Measurements from ENCODE around the gene BRSK1.
A peak's percentile ranks its signal among the peaks of the same experiment; 100 is the strongest.

The BRSK1 gene

DNA sequence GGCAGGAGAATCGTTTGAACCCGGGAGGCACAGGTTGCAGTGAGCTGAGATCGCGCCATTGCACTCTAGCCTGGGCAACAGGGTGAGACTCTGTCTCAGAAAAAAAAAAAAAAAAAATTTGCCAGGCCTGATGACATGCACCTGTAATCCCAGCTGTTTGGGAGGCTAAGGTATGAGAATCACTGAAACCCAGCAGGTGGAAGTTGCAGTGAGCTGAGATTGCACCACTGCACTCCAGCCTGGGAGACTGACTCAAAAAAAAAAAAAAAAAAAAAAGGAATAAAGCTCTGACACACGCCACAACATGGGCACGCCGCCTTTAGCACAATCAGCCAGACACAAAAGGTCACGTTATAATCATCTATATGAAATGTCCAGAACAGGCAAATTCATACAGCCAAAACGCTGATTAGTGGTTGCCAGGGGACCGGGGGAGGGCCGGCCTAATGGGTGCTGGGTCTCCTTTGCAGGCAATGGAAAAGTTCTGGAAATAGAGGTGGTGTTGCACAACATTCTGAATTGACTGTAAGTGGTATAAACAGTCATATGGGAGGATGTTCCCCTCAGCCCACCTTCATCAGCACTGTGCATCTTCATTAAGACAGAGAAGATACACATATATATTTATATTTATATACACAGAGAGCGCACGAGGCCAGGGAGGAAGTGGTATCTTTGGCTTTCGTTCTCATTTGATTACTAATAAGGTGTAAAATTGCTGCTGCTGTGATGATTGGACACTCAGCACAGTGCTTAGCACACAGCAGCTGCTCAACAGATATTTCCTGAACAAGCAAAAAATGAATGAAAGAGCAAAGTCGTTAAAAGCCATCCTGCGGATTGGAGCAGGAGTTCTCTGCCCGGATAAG, 7.7 kb upstream of the BRSK1 start:
- DNase-seq = no peak

DNA sequence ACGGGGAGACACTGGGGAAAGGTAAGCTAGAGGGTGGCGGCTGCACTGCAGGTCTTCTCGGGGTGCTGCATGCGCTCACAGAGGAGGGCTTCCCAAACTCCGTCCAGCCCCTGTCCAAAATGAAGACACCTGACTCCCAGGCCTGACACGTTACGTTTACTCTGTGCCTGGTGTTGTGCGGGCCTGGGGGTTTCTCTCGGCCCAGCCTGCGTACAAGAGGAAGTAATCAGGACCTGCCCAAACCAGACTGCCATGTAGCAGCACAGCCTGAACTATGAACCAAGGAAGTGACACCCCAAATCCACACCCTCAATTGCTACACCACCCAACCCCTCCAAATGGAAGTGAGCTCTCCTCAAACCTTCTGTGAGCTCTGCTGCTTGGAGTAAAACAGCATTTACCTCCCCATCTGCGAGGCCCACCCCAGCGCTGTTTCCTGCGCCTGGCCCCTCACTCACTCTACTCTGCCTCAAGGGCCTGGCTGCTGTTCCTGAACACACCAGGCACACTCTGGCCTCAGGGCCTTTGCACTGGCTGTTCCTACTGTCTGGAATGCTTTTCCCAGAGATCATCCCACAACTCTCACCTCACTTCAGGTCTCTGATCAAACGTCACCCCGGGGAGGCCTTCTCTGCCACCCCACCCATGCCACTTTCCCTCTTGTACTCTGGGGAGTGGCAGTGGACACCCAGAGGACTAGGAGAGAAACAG, 6.9 kb upstream of the BRSK1 start:
- no peak for DNase-seq

DNA sequence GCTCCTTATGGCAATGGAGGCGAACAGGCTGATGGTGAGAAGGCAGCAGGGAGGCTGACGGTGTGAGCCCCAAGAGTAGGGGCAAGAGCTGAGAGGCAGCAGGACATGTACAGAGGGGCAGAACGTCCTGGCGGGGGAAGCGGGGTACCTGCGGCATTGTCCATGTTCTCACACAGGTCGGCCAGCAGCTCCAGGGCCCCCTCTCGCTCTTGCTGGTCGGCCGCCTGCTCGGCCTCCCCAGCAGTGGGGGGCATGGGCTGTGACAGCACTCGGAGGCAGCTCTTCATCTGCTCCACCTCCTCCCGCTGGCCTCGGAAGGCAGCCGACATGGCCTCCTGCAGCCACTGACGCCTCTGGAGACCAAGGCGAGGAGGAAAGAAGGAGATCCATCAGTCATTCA, 6.3 kb upstream of the BRSK1 start:
- no peak for DNase-seq

DNA sequence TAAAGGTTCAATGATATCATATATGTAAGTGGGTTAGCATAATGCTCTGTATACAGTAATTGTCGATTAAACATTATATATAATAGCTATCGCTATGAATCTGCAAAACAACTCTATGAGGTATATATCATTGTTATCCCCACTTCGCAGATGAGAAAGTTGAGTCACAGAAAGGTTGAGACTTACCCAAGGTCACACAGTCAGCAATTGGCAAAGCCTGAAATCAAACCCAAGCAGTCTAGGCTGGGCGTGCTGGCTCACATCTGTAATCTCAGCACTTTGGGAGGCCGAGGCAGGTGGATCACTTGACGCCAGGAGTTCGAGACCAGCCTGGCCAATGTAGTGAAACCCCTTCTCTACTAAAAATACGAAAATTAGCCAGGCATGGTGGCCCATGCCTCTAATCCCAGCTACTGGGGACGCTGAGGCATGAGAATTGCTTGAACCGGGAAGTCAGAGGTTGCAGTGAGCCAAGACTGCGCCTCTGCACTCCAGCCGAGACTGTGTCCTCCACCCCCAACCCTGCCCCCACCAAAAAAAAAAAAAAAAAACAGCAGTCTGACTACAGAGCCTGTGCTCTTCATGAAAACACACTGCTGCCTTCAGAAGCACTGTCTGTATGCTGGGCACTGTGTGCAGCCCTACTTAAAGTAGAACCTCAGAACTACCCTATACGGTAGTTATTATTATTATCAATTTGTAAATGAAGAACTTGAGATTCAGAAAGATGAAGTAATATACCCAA, 5.2 kb upstream of the BRSK1 start:
- DNase-seq = no peak

DNA sequence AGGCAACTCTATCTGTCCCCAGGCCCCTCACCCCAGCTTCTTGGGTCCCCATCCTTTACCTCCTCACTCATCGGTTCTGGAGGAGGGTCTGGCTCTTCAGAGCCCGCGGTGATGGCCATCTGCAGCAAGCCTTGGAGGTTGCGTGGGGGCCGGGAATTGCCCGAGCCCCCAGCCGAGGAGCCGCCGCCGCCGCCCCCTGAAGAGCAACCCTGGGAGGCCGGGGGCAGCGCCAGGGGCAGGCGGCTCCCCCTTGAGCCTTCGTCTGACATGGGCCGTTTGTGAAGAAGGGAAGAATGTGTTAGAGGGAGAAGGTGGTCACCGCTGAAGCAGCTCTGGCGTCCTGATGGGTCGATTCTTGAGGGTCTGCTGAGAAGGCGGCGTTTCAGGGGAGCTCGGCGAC, 4.5 kb upstream of the BRSK1 start:
- DNase-seq = no peak

DNA sequence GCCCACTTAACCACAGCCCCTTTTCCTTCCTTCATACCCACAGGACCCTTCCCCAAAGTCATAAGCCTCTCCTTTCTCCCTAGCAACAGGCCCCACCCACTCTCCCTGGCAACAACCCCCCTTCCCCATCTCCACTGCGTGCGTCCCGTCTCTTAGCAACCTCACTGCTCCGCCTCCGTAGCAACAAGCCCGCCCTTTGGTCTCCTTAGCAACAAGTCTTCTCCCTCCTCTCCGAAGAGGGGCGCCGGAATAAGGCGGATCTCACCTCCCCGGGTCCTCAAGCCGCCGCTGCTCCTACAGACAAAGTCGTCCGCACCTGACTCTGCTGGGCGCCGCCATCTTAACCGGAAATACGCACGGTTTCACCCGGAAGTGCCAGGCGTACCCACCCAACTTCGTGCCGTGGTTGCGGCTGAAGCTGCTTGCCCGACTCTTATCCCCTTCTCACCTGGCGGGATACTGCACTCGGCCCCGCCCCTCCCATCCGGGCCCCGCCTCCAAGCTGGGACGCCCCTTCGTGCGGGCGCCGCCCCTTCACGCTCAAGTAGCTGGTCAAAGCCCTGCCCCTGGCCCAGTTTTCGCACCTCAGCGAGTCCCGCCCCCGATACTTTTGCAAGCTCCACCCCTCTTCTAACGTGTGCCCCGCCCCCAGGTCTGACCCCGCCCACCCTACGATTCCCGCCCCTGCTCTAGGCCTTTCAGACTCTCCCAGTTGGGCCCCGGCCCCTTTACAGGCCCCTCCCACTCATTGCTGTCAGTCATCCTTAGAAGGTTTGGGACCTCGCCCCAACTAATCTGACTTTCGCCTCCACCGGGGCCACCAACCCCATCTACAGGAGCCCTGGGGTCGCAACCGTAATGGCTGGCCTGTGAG, 3.8 kb upstream of the BRSK1 start, which contains the start of gene HSPBP1:
TSS of gene HSPBP1 (minus strand) at position 341 of the 874 bp plus-strand sequence. CDS start 502 bp downstream, outside the sequence.
- peak; percentile 94 for DNase-seq

DNA sequence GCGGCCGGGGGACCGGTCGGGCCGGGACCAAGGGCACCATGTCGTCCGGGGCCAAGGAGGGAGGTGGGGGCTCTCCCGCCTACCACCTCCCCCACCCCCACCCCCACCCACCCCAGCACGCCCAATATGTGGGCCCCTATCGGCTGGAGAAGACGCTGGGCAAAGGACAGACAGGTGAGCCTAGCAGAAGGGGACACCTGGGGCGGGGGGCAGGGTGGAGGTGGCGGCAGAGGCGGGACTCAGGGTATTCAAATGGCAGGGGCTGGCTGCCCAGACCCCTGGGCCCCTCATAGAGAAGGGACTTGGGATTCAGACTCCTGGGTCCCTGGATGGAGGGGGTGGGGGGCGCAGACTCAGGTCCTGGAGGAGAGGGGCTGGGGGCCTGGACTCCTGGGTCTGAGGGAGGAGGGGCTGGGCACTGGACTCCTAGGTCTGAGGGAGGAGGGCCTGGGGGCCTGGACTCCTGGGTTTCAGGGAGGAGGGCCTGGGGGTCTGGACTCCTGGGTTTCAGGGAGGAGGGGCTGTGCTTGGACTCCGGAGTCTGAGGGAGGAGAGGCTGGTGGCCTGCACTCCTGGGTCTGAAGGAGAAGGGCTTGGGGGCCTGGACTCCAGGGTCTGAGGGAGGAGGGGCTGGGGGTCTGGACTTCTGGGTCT, 735 bp downstream of the BRSK1 start:
- no peak for DNase-seq

DNA sequence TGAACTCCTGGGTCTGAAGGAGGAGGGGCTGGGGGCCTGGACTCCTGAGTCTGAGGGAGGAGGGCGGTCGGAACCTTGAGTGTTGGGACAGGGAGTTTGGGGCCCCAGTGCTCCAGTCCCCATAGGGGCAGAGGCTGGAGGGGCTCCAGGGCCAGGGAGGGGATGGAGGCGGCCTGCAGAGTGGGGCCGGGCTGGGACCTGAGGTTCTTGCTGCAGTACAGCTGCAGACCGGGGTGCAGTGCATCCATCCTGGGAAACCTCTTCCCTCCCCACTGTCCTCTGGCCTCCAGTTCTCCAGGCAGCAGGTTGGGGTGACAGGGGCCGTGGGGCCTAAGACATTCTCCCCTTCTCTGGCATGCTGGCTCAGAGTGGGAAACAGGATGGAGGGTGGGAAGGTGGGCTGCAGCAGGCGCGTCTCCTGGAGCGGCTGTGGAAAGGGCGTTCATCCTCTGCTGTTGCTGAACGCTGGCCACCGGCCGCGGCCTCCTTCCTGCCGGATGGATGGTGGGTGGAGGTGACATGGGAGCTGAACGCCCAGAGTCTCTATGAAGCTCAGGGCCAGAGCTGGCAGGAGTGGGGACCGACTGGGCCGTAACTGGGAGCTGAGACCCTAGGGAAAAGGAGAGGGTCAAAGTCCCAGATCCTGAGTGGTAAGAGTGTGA, 1.6 kb downstream of the BRSK1 start:
- DNase-seq = no peak

DNA sequence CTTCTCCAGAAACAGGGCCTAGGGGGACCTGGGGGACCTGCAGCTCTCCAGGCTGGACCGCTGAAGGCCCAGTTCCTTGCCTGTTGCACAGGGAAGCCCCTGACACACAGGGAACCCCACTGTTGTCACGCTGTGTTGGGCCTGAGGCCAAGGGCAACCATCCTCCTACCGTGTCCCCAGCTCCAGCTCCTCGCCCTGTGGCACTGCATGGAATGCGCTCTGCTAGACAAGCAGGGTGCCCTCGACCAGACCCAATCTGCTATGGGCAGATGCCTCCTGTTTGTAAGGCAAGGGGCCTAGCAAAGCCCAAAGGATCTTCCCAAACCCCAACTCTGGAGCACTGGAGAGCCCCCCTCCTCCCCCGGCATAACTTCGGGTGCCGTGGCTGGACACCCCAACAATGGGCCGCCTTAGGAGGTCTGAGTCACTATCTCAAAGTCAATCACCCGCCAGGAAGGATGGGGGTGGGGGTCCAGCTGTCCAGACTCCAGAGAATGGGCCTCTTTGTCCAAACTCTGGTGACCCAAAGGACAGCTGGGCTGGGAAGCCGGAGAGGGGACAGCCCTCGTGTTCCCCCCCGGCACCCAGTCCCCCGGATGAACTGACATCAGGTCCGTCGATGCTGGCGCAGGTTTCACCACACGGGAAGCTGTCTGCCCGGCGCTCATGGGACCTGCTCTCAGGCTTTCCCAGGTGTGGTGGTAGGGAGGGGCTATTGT, 3.7 kb downstream of the BRSK1 start:
- DNase-seq = no peak

DNA sequence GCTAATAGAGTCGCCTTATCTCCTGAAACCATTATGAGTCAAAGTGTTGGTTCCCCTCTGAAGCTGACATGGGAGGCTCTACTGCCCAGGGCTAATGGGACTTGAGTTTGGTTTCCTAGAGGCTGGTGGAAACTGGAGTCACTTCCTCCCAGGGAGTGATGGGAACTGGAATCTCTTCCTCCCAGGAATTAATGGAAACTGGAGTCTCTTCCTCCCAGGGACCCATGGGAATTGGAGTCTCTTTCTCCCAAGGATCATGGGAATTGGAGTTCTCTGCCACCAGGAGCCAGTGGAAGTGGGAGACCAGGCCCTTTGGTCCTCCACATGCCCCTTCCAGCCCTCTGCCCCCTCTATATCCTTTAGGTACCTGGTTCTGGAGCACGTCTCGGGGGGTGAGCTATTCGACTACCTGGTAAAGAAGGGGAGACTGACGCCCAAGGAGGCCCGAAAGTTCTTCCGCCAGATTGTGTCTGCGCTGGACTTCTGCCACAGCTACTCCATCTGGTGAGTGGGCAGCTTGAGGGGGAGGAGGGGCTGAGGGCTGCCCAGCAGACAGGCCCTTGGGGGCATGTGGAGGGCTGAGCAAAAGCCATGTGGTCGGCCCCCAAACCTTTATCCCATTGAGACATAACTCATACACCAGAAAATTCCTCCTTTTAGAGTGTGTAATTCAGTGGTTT, 5.5 kb downstream of the BRSK1 start:
- DNase-seq = no peak

DNA sequence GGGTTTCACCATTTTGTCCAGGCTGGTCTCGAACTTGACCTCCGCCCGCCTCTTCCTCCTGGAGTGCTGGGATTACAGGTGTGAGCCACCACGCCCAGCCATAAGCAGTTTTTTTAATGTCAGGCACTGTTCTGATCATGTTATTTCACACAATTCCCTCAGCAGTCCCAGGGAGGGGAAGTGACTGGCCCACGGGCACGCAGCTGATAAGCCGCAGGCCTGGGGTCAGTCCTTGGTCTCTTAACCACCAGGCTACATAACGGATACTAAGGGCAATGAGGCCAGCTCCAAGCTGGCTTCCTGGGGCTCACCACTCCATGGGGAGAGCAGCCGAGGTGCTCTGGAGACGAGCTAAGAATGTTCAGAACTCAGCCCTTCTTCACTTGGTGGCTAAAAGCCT, 13.5 kb downstream of the BRSK1 start:
- no peak for DNase-seq

DNA sequence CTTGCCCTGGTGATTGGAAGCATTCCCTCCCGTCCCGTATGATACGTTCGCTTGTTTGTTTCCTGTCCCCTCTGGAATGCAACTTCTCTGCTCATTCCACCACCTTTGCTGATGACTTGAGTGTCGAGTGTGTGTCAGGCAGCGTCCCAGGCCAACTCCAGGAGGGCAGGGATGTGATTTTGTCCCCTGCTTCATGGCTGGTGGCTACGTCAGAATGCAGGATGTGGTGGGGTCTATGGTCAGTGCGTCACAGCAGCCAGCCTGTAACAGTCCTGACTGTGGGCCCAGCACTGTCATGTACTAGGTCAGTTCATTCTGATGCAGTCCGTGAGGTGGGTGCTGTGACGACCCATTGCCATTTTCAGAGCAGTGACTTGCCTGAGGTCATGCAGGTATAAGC, 16.2 kb downstream of the BRSK1 start:
- DNase-seq = no peak

DNA sequence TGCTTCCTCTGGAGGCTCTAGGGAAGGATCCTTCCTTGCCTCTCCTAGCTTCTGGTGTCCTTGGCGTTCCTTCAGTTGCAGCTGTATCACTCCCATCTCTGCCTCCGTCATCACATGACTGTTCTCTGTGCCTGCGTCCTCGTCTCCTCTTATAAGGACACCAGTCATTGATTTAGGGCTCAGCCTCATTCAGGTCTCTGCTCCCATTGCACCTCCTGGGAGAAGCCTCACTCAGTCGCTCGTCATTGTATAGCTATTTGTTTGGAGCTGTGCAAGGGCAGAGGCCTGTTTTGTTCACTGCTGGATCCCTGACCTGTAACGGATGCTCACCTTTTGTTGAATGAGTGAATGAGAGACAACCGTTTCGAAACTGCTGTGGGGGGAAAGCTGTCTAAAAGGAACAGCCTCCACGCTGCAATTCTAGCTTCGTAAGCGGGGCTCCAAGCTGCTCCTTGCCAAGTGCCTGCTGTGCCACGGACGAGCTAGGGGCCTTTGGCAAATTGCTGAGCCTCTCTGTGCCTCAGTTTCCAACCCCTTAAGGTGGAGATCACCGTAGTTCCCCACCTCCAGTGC, 17.2 kb downstream of the BRSK1 start:
- no peak for DNase-seq

DNA sequence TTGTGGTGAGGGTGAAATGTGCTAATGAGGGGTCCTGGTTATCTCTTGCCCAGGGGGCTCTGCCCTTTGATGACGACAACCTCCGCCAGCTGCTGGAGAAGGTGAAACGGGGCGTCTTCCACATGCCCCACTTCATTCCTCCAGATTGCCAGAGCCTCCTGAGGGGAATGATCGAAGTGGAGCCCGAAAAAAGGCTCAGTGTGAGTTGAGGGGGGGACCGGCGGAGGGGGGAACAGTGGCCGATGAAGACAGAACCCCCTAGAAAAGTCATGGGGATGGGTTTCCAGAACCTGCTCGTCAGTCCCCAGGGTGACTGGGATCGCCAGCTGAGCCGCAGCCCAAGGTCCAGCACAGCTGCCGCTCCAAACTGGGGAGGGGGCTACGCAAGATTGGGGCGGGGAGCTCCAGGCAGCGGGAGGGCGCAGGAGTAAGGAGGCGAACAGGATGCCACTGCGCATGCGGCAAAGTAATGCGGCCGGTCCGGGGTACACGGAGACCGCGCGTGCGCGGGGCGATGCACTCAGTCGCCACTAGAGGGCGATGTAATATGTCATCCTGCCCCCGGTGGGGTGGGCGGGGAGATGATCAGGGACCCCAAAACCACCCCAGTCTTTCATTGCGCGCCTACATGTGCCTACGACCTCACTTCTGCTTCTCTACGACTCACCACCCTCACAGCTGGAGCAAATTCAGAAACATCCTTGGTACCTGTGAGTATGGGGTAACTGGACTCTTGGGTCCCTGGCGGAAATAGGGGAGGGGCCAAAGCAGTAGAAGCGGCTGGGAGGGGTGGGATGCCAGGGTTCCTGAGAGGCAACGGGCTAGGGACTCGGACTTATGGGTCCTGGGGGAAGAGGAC, 17.9 kb downstream of the BRSK1 start:
- DNase-seq = peak; percentile 77 to 82

DNA sequence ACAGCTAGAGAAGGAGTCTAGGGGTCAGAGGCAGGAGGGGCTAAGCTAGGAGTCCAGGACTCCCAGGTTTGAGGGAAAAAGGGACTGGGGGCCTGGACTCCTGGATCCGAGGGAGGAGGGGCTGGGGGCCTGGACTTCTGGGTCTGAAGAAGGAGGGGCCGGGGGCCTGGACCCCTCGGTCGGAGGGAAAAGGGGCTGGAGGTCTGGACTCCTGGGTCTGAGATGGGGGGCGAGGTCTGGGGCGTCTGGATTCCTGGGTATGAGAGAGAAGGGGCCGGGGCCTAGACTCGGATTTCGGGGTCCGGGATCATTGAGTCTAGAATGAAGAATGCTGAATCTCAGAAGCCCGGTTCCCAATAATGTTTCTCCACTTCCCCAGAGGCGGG, 18.5 kb downstream of the BRSK1 start:
- DNase-seq = no peak

DNA sequence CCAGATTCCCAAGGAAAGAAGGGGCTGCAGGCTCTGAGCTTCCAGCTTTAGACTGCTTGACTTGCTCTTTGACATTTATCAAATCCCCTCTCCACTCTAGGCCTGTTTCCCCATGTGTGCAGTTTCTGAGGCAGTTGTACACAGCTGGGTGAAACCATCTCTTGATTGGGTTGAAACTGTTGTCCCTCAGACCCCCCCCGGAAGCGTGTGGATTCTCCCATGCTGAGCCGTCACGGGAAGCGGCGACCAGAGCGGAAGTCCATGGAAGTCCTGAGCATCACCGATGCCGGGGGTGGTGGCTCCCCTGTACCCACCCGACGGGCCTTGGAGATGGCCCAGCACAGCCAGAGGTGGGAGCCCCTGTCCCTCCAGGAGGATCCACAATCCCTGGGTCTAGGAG, 19.7 kb downstream of the BRSK1 start:
- DNase-seq = no peak

DNA sequence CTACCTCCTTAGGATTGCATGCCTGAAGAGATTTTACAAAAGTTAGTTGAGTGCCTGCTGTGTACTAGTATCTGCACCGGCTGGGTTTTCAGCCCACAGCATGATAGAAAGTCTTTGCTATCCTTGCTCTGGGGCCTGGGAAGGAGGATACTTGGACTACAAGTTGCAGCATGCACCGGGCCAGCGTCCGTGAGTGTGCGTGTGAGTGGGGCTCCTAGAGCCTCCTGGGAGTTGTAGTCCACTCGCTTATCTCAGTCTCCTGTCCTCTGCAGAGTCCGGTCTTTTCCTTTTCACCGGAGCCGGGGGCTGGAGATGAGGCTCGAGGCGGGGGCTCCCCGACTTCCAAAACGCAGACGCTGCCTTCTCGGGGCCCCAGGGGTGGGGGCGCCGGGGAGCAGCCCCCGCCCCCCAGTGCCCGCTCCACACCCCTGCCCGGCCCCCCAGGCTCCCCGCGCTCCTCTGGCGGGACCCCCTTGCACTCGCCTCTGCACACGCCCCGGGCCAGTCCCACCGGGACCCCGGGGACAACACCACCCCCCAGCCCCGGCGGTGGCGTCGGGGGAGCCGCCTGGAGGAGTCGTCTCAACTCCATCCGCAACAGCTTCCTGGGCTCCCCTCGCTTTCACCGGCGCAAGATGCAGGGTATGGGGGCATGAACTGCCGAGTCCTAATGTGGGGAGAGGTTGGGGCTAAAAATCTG, 20.6 kb downstream of the BRSK1 start:
- peak; percentile 29 to 44 for DNase-seq

DNA sequence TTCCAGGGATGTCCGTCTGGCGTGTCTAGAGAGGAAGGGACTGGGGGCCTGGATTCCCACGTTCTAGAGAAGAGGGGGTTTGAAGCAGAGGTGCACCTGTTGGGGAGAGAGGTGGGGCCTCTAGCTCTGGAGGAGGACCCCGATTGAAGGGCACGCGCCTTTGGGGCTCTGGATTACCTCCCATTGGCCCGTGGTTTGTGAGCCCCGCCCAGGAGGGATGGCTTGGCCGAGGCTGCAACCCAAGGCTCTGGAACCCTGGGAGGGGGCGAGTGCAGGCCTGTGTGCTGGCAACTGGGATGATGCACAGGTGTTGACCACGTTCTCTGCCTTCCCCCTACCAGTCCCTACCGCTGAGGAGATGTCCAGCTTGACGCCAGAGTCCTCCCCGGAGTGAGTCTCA, 21.2 kb downstream of the BRSK1 start:
- no peak for DNase-seq

Data from Kasumi-1 (cell line).